ENCODE measurements around the gene PSD2. TPM values are rescaled to one million over a fixed set of nuclear protein-coding genes. Genes with fewer than 3 reads are reported as not detected.

Gene PSD2
- total RNA-seq, 1 experiment from 2014 or later = 0.22 TPM

DNA sequence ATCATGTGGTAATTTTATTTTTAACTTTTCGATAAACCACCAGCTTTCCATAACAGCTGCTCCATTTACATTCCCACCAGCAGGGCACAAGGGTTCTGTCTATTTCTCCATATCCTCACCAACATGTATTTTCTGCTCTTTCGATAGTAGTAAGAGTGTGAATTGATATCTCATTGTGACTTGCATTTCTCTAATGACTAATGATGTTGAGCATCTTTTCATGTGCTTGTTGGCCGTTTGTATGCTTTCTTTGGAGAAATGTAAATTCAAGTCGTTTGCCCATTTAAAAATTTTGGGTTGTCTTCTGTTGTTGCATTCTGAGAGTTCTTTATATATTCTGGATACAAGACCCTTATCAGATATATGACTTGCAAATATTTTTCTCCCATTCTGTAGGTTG, 45.9 kb downstream of the PSD2 start:
- Mint-ChIP-seq H3K27ac (no peak overlapping the region), H3K9me3 (no peaks in the 10 kb centered on the region), H3K4me1 (peaks cover 3 to 5% of the 10 kb centered on the region in 2 experiments), H3K36me3 (ENCODE audit: insufficient read depth in 1 of 3, low read depth in 3 of 3) (no peaks in the 10 kb centered on the region), H3K27me3 (ENCODE audit: low read depth) (peaks cover 46% of the 10 kb centered on the region), H3K4me3 (no peak overlapping the region)
- H2AK5ac ChIP-seq (ENCODE audit: insufficient read length, low read length) = no peak overlapping the region
- H3T11ph ChIP-seq (ENCODE audit: low read length) = no peak overlapping the region
- no peak for TF ChIP-seq CTCF (conservative IDR thresholded peaks at IDR 0.05)
- H3K27me3 ChIP-seq (ENCODE audit: insufficient read depth, low read length) = peaks cover 4% of the 10 kb centered on the region; the same call in 1 of the 2 replicates
- H3K4me2 ChIP-seq (ENCODE audit: insufficient read depth, insufficient read length, low read length) = no peak overlapping the region
- H3K14ac ChIP-seq (ENCODE audit: insufficient read depth, low read length) = no peak overlapping the region
- no CpG with 5 or more reads among the region's 4 CpGs for WGBS (ENCODE audit: extremely low coverage, insufficient read length, low lambda C conversion rate)
- H3K4ac ChIP-seq (ENCODE audit: low read depth, low read length) = no peak overlapping the region
- no peak overlapping the region for H3K18ac ChIP-seq (ENCODE audit: insufficient read length, low read depth, low read length)
- no peaks in the 10 kb centered on the region for H3K9me3 ChIP-seq (ENCODE audit: control insufficient read depth, low read depth, low read length)
- peaks cover 1% of the 10 kb centered on the region for H4K20me1 ChIP-seq (ENCODE audit: control insufficient read depth, insufficient read depth, insufficient read length)
- H3K79me2 ChIP-seq (ENCODE audit: insufficient read depth, low read length) = no peaks in the 10 kb centered on the region
- no peaks in the 10 kb centered on the region for H3K23me2 ChIP-seq (ENCODE audit: insufficient read length, low read depth, low read length, poor library complexity, severe bottlenecking)
- no peak overlapping the region for H3K27ac ChIP-seq (ENCODE audit: insufficient read length, low read depth, low read length)
- no peak overlapping the region for H2BK12ac ChIP-seq (ENCODE audit: insufficient read length, low read depth, low read length)
- no peak for DNase-seq
- no peaks in the 10 kb centered on the region for H3K79me1 ChIP-seq (ENCODE audit: insufficient read depth, low read depth, low read length, poor library complexity, severe bottlenecking)
- H3K23ac ChIP-seq (ENCODE audit: insufficient read length, low read depth, low read length) = no peak overlapping the region
- H4K8ac ChIP-seq (replicated peaks; ENCODE audit: insufficient read length, low read depth, low read length) = no peak overlapping the region
- no peak overlapping the region for H3K9ac ChIP-seq (ENCODE audit: extremely low read depth, insufficient read length, low read length)
- no peak overlapping the region for H4K5ac ChIP-seq (ENCODE audit: insufficient read length, low read depth, low read length)
- no peak overlapping the region for H2AFZ ChIP-seq (ENCODE audit: low read length)
- no peak overlapping the region for H2BK20ac ChIP-seq (ENCODE audit: low read depth, low read length, poor library complexity, severe bottlenecking)
- no peaks in the 10 kb centered on the region for H3K4me1 ChIP-seq (ENCODE audit: insufficient read depth, low read length)
- H2BK15ac ChIP-seq (ENCODE audit: low read depth, low read length) = no peak overlapping the region
- no peak overlapping the region for H2BK120ac ChIP-seq (ENCODE audit: low read depth, low read length, poor library complexity, severe bottlenecking)
- H2BK5ac ChIP-seq (ENCODE audit: insufficient read length, low read length) = no peak overlapping the region
- no peak overlapping the region for H4K91ac ChIP-seq (ENCODE audit: insufficient read length, low read depth, low read length)
- H3K56ac ChIP-seq (ENCODE audit: insufficient read length, low read depth, low read length) = no peak overlapping the region

Measured in H9 (cell line).